Measurements from ENCODE around the gene HEXA. TPM values are rescaled to one million over a fixed set of nuclear protein-coding genes. Genes with fewer than 3 reads are reported as not detected.

The HEXA gene
- total and polyA plus RNA-seq, 2 of the 8 experiments (the other 6 are each of a cell fraction or from before 2014, with no cell fraction given), result 52.5 to 73.7 TPM

- H3K4me2 ChIP-seq (ENCODE audit: insufficient read depth in 1 of 2, low read depth in 2 of 2, low read length in 2 of 2), result no peak overlapping the region
- H3K14ac ChIP-seq (ENCODE audit: insufficient read length), result no peak overlapping the region
- no peak overlapping the region for H3K23ac ChIP-seq (ENCODE audit: insufficient read length)
- no peak overlapping the region for H4K5ac ChIP-seq (ENCODE audit: insufficient read length, low read depth, low read length)
- peaks cover 0 to 4% of the 10 kb centered on the region in 2 experiments for H4K20me1 ChIP-seq (replicated peaks in 1 of 2; ENCODE audit: control insufficient read depth in 1 of 2, insufficient read depth in 2 of 2, low read length in 2 of 2)
- H3K27ac ChIP-seq (ENCODE audit: low read depth, low read length), result no peak overlapping the region
- H2BK5ac ChIP-seq (ENCODE audit: low read depth, low read length), result no peak overlapping the region
- H2AK5ac ChIP-seq (ENCODE audit: low read depth, low read length), result no peak overlapping the region
- H2AFZ ChIP-seq (ENCODE audit: low read length), result no peak overlapping the region
- no peak overlapping the region for H4K91ac ChIP-seq (replicated peaks; ENCODE audit: insufficient read length, low read length)
- POLR2A ChIA-PET (ENCODE audit: partially characterized antibody), result no interaction called here
- 69% methylated on average over 1 of the region's 1 CpG; no CpG with 5 or more reads in 1 of the 2 experiments for WGBS, 2 experiments (ENCODE audit: extremely low coverage in 1 of 2, insufficient coverage in 1 of 2, insufficient read length in 1 of 2, insufficient replicate concordance in 2 of 2, low coverage in 1 of 2, low lambda C conversion rate in 2 of 2, missing lambda C conversion rate in 1 of 2)
- H3K4me1 ChIP-seq (replicated peaks in 1 of 4; ENCODE audit: control insufficient read depth in 3 of 4, insufficient read depth in 4 of 4, low read length in 3 of 4), result no peaks in the 10 kb centered on the region
- H2BK12ac ChIP-seq (ENCODE audit: low read depth, low read length), result no peak overlapping the region
- H4K8ac ChIP-seq (ENCODE audit: extremely low read depth, insufficient read depth, low read length), result no peak overlapping the region
- H3K9ac ChIP-seq (replicated peaks in 1 of 4; ENCODE audit: extremely low read depth in 1 of 4, low read depth in 3 of 4, low read length in 3 of 4), result no peak overlapping the region
- H3K79me1 ChIP-seq (ENCODE audit: low read depth, low read length), result no peaks in the 10 kb centered on the region
- H3K18ac ChIP-seq (ENCODE audit: extremely low read depth, low read length), result no peak overlapping the region
- FAIRE-seq (no peak), DNase-seq (ENCODE audit: low read depth in 1 of 2, low spot score in 2 of 2) (no peak)
- H3K27me3 ChIP-seq (replicated peaks in 1 of 4; ENCODE audit: control insufficient read depth in 3 of 4, extremely low read depth in 1 of 4, insufficient read depth in 3 of 4, low read length in 3 of 4), result peaks cover 0 to 1% (median 0%) of the 10 kb centered on the region in 4 experiments; a peak in 3 of 7 replicates
- no peaks in the 10 kb centered on the region for H3K36me3 ChIP-seq (ENCODE audit: control insufficient read depth in 2 of 4, insufficient read depth in 4 of 4, low read length in 3 of 4)
- H3K56ac ChIP-seq (replicated peaks; ENCODE audit: insufficient read length, low read depth, low read length), result no peak overlapping the region
- CTCF ChIA-PET (ENCODE audit: partially characterized antibody), result interaction anchor here (0.6 to 1.5 kb wide), 2 partner anchors 38 to 85 kb away, joined by 3 to 6 read pairs; no protein-coding TSS in a partner anchor
- H3K79me2 ChIP-seq (ENCODE audit: control insufficient read depth in 1 of 2, insufficient read depth in 2 of 2, low read length in 2 of 2), result no peaks in the 10 kb centered on the region
- no peak overlapping the region for H2BK15ac ChIP-seq (ENCODE audit: low read length)
- H2BK20ac ChIP-seq (ENCODE audit: low read length), result no peak overlapping the region
- H3K9me3 ChIP-seq (ENCODE audit: insufficient read depth in 2 of 2, low read depth in 1 of 2, low read length in 1 of 2), result no peaks in the 10 kb centered on the region
- no peak overlapping the region for H2BK120ac ChIP-seq (replicated peaks; ENCODE audit: low read depth, low read length)
- no peak overlapping the region for H3K4me3 ChIP-seq (ENCODE audit: extremely low read depth in 1 of 4, insufficient read depth in 2 of 4, low read depth in 3 of 4, low read length in 4 of 4)
- H3K4ac ChIP-seq (replicated peaks; ENCODE audit: insufficient read length, low read depth, low read length), result no peak overlapping the region
- H3K23me2 ChIP-seq (ENCODE audit: low read depth, low read length), result no peaks in the 10 kb centered on the region
- TF ChIP-seq SIX5 (IDR thresholded peaks at IDR 0.05; ENCODE audit: low read depth, low read length) (no peak), GABPA (IDR thresholded peaks at IDR 0.05; ENCODE audit: borderline replicate concordance, insufficient read depth, low read length) (no peak), E2F6 (IDR thresholded peaks at IDR 0.05) (no peak), NRF1 (IDR thresholded peaks at IDR 0.05; ENCODE audit: low read depth, low read length) (no peak), EZH2 (IDR thresholded peaks at IDR 0.05; ENCODE audit: low read depth, low read length, severe bottlenecking) (no peak), TEAD4 (IDR thresholded peaks at IDR 0.05; ENCODE audit: low read depth, low read length) (no peak), RFX5 (IDR thresholded peaks at IDR 0.05; ENCODE audit: borderline replicate concordance, low read depth, low read length) (no peak), RBBP5 (IDR thresholded peaks at IDR 0.05; ENCODE audit: borderline replicate concordance, low read depth, low read length) (no peak), POLR2AphosphoS5 (IDR thresholded peaks at IDR 0.05; ENCODE audit: low read depth, low read length) (no peak), RAD21 (IDR thresholded peaks at IDR 0.05 in 1 of 2, conservative IDR thresholded peaks at IDR 0.05 in 1 of 2; ENCODE audit: low read depth in 2 of 2, low read length in 2 of 2) (no peak), SAP30 (IDR thresholded peaks at IDR 0.05; ENCODE audit: insufficient read depth, insufficient replicate concordance, low read length) (no peak), POU5F1 (IDR thresholded peaks at IDR 0.05; ENCODE audit: low read depth, low read length) (no peak)
Observed at GRCh38 chr15:72302955-72303354, 72.9 kb downstream of the HEXA start.
